ENCODE measurements around the gene GABRD.

GABRD gene

GRCh38 chr1:1985375-1986050 is 33.6 kb upstream of the GABRD start:
- Histone ChIP-seq H3K4me1 (ENCODE audit: control insufficient read depth, insufficient read depth, low read length, poor library complexity, severe bottlenecking) (no peaks in the 10 kb centered on the region), H3K27me3 (replicated peaks; ENCODE audit: control insufficient read depth, insufficient read depth, low read length, poor library complexity, severe bottlenecking) (peaks cover 3% of the 10 kb centered on the region), H3K36me3 (ENCODE audit: control insufficient read depth, insufficient read depth, low read length) (no peaks in the 10 kb centered on the region), H3K9me3 (ENCODE audit: control insufficient read depth, low read length) (no peaks in the 10 kb centered on the region), H3K27ac (ENCODE audit: insufficient read depth, low read length, poor library complexity, severe bottlenecking) (no peak overlapping the region), H3K4me3 (ENCODE audit: insufficient read depth, low read depth, low read length, poor library complexity, severe bottlenecking) (no peak overlapping the region)
- DNase-seq, result no peak

- Histone ChIP-seq H3K36me3 (ENCODE audit: control insufficient read depth, insufficient read depth, low read length) (no peaks in the 10 kb centered on the region), H3K4me1 (ENCODE audit: control insufficient read depth, insufficient read depth, low read length, poor library complexity, severe bottlenecking) (no peaks in the 10 kb centered on the region), H3K27ac (ENCODE audit: insufficient read depth, low read length, poor library complexity, severe bottlenecking) (no peak overlapping the region), H3K27me3 (replicated peaks; ENCODE audit: control insufficient read depth, insufficient read depth, low read length, poor library complexity, severe bottlenecking) (peaks cover 3% of the 10 kb centered on the region), H3K9me3 (ENCODE audit: control insufficient read depth, low read length) (no peaks in the 10 kb centered on the region), H3K4me3 (ENCODE audit: insufficient read depth, low read depth, low read length, poor library complexity, severe bottlenecking) (no peak overlapping the region)
- no peak for DNase-seq
Measured at GRCh38 chr1:1986451-1987141, 32.5 kb upstream of the GABRD start.

- Histone ChIP-seq H3K27ac (ENCODE audit: insufficient read depth, low read length, poor library complexity, severe bottlenecking) (no peak overlapping the region), H3K27me3 (replicated peaks; ENCODE audit: control insufficient read depth, insufficient read depth, low read length, poor library complexity, severe bottlenecking) (peaks cover 3% of the 10 kb centered on the region), H3K4me3 (ENCODE audit: insufficient read depth, low read depth, low read length, poor library complexity, severe bottlenecking) (no peak overlapping the region), H3K36me3 (ENCODE audit: control insufficient read depth, insufficient read depth, low read length) (no peaks in the 10 kb centered on the region), H3K9me3 (ENCODE audit: control insufficient read depth, low read length) (no peaks in the 10 kb centered on the region), H3K4me1 (ENCODE audit: control insufficient read depth, insufficient read depth, low read length, poor library complexity, severe bottlenecking) (no peaks in the 10 kb centered on the region)
- no peak for DNase-seq
Measured at GRCh38 chr1:1987142-1987510, 32.0 kb upstream of the GABRD start.

GRCh38 chr1:1988061-1988945 is 30.8 kb upstream of the GABRD start:
- H3K27ac ChIP-seq (ENCODE audit: insufficient read depth, low read length, poor library complexity, severe bottlenecking), result no peak overlapping the region
- no peak for DNase-seq
- no peaks in the 10 kb centered on the region for H3K36me3 ChIP-seq (ENCODE audit: control insufficient read depth, insufficient read depth, low read length)
- peaks cover 3% of the 10 kb centered on the region for H3K27me3 ChIP-seq (replicated peaks; ENCODE audit: control insufficient read depth, insufficient read depth, low read length, poor library complexity, severe bottlenecking)
- H3K4me3 ChIP-seq (ENCODE audit: insufficient read depth, low read depth, low read length, poor library complexity, severe bottlenecking), result no peak overlapping the region
- H3K9me3 ChIP-seq (ENCODE audit: control insufficient read depth, low read length), result no peaks in the 10 kb centered on the region
- H3K4me1 ChIP-seq (ENCODE audit: control insufficient read depth, insufficient read depth, low read length, poor library complexity, severe bottlenecking), result no peaks in the 10 kb centered on the region

- peaks cover 3% of the 10 kb centered on the region for H3K27me3 ChIP-seq (replicated peaks; ENCODE audit: control insufficient read depth, insufficient read depth, low read length, poor library complexity, severe bottlenecking)
- no peaks in the 10 kb centered on the region for H3K36me3 ChIP-seq (ENCODE audit: control insufficient read depth, insufficient read depth, low read length)
- no peak overlapping the region for H3K27ac ChIP-seq (ENCODE audit: insufficient read depth, low read length, poor library complexity, severe bottlenecking)
- H3K4me3 ChIP-seq (ENCODE audit: insufficient read depth, low read depth, low read length, poor library complexity, severe bottlenecking), result no peak overlapping the region
- no peak for DNase-seq
- no peaks in the 10 kb centered on the region for H3K9me3 ChIP-seq (ENCODE audit: control insufficient read depth, low read length)
- no peaks in the 10 kb centered on the region for H3K4me1 ChIP-seq (ENCODE audit: control insufficient read depth, insufficient read depth, low read length, poor library complexity, severe bottlenecking)
Measured at GRCh38 chr1:1989102-1989542, 30.0 kb upstream of the GABRD start.

- DNase-seq, result no peak
- H3K4me1 ChIP-seq (ENCODE audit: control insufficient read depth, insufficient read depth, low read length, poor library complexity, severe bottlenecking), result no peaks in the 10 kb centered on the region
- H3K36me3 ChIP-seq (ENCODE audit: control insufficient read depth, insufficient read depth, low read length), result no peaks in the 10 kb centered on the region
- H3K9me3 ChIP-seq (ENCODE audit: control insufficient read depth, low read length), result no peaks in the 10 kb centered on the region
- H3K4me3 ChIP-seq (ENCODE audit: insufficient read depth, low read depth, low read length, poor library complexity, severe bottlenecking), result no peak overlapping the region
- H3K27ac ChIP-seq (ENCODE audit: insufficient read depth, low read length, poor library complexity, severe bottlenecking), result no peak overlapping the region
- H3K27me3 ChIP-seq (replicated peaks; ENCODE audit: control insufficient read depth, insufficient read depth, low read length, poor library complexity, severe bottlenecking), result peaks cover 3% of the 10 kb centered on the region
Measured at GRCh38 chr1:1989789-1990188, 29.4 kb upstream of the GABRD start.

GRCh38 chr1:1990222-1990621 is 28.9 kb upstream of the GABRD start:
- no peaks in the 10 kb centered on the region for H3K9me3 ChIP-seq (ENCODE audit: control insufficient read depth, low read length)
- DNase-seq, result no peak
- no peaks in the 10 kb centered on the region for H3K4me1 ChIP-seq (ENCODE audit: control insufficient read depth, insufficient read depth, low read length, poor library complexity, severe bottlenecking)
- H3K36me3 ChIP-seq (ENCODE audit: control insufficient read depth, insufficient read depth, low read length), result no peaks in the 10 kb centered on the region
- H3K27me3 ChIP-seq (replicated peaks; ENCODE audit: control insufficient read depth, insufficient read depth, low read length, poor library complexity, severe bottlenecking), result peaks cover 3% of the 10 kb centered on the region
- H3K4me3 ChIP-seq (ENCODE audit: insufficient read depth, low read depth, low read length, poor library complexity, severe bottlenecking), result no peak overlapping the region
- H3K27ac ChIP-seq (ENCODE audit: insufficient read depth, low read length, poor library complexity, severe bottlenecking), result no peak overlapping the region

GRCh38 chr1:1994536-1994935 is 24.6 kb upstream of the GABRD start:
- Histone ChIP-seq H3K36me3 (ENCODE audit: control insufficient read depth, insufficient read depth, low read length) (no peaks in the 10 kb centered on the region), H3K27ac (ENCODE audit: insufficient read depth, low read length, poor library complexity, severe bottlenecking) (no peak overlapping the region), H3K27me3 (replicated peaks; ENCODE audit: control insufficient read depth, insufficient read depth, low read length, poor library complexity, severe bottlenecking) (no peaks in the 10 kb centered on the region), H3K9me3 (ENCODE audit: control insufficient read depth, low read length) (no peaks in the 10 kb centered on the region), H3K4me1 (ENCODE audit: control insufficient read depth, insufficient read depth, low read length, poor library complexity, severe bottlenecking) (no peaks in the 10 kb centered on the region), H3K4me3 (ENCODE audit: insufficient read depth, low read depth, low read length, poor library complexity, severe bottlenecking) (no peak overlapping the region)
- DNase-seq, result no peak

- DNase-seq, result no peak
- no peak overlapping the region for H3K27ac ChIP-seq (ENCODE audit: insufficient read depth, low read length, poor library complexity, severe bottlenecking)
- H3K27me3 ChIP-seq (replicated peaks; ENCODE audit: control insufficient read depth, insufficient read depth, low read length, poor library complexity, severe bottlenecking), result no peaks in the 10 kb centered on the region
Measured at GRCh38 chr1:1996207-1996651, 22.9 kb upstream of the GABRD start.

GRCh38 chr1:1997576-1997975 is 21.6 kb upstream of the GABRD start:
- no peak for DNase-seq
- H3K27me3 ChIP-seq (replicated peaks; ENCODE audit: control insufficient read depth, insufficient read depth, low read length, poor library complexity, severe bottlenecking), result no peaks in the 10 kb centered on the region
- no peaks in the 10 kb centered on the region for H3K9me3 ChIP-seq (ENCODE audit: control insufficient read depth, low read length)
- no peak overlapping the region for H3K4me3 ChIP-seq (ENCODE audit: insufficient read depth, low read depth, low read length, poor library complexity, severe bottlenecking)
- H3K4me1 ChIP-seq (ENCODE audit: control insufficient read depth, insufficient read depth, low read length, poor library complexity, severe bottlenecking), result no peaks in the 10 kb centered on the region
- no peak overlapping the region for H3K27ac ChIP-seq (ENCODE audit: insufficient read depth, low read length, poor library complexity, severe bottlenecking)
- H3K36me3 ChIP-seq (ENCODE audit: control insufficient read depth, insufficient read depth, low read length), result no peaks in the 10 kb centered on the region

More at GRCh38 chr1:1996207-1996651, 22.9 kb upstream of the GABRD start:
- no peaks in the 10 kb centered on the region for H3K4me1 ChIP-seq (ENCODE audit: control insufficient read depth, insufficient read depth, low read length, poor library complexity, severe bottlenecking)
- H3K36me3 ChIP-seq (ENCODE audit: control insufficient read depth, insufficient read depth, low read length), result no peaks in the 10 kb centered on the region
- no peaks in the 10 kb centered on the region for H3K9me3 ChIP-seq (ENCODE audit: control insufficient read depth, low read length)
- no peak overlapping the region for H3K4me3 ChIP-seq (ENCODE audit: insufficient read depth, low read depth, low read length, poor library complexity, severe bottlenecking)

All from effector memory CD4-positive, alpha-beta T cell (primary cell).